VCaP (cell line): ENCODE measurements around the gene CRYBB3.

Experiments
- H3K27ac ChIP-seq: fragments of 450-650 bp; 2 replicates; pipeline ENCODE4 v1.5.1; 2017
- TF ChIP-seq, protein P1 (sequence below): fragments of 450-650 bp; conservative IDR thresholded peaks from 2 replicates; pipeline ENCODE4 v1.5.1; 2017; ENCODE audit warnings: mild to moderate bottlenecking, moderate library complexity

Gene CRYBB3

DNA sequence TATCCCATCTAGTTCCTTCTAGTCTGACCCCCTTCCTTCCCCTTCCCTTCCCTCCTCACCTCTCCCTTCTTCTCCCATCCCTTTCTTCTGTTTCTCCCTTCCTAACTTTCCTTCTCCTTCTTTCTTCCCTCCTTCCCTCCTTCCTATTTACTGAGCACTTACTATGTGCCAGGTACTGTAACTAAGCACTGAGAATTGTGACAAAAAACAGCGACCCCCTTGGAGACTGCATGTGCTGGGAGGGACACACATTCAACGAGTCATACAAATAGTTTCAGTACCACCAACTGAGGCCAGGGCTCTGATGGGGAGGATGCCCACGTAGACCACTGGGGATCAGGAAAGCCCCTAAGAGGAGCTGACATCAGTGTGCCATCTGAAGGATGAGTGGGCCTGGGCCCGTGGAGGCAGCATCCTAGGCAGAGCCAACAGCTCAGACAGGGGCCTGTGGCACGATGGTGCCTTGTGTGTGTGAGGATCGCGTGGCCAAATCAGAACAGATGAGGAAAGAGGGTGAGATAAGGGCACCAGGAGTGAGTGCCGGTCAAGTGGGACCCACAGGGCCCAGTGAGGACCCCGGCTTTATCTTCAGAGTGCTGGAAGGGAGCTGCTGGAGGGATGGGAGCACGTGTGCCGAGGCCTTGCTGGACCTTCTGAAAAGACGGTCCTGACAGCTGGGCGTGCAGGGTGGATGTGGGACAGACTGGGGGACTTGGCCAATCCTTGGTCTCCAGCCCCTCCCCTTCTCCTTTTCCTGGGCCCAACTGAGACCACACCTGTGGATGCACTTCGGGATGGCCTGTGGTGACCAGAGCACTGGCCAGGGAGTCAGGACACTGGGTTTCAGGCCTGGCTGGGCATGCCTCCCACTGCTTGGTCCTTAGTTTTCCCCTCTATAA lies 38.4 kb upstream of the CRYBB3 start:
- TF ChIP-seq, protein P1, sequence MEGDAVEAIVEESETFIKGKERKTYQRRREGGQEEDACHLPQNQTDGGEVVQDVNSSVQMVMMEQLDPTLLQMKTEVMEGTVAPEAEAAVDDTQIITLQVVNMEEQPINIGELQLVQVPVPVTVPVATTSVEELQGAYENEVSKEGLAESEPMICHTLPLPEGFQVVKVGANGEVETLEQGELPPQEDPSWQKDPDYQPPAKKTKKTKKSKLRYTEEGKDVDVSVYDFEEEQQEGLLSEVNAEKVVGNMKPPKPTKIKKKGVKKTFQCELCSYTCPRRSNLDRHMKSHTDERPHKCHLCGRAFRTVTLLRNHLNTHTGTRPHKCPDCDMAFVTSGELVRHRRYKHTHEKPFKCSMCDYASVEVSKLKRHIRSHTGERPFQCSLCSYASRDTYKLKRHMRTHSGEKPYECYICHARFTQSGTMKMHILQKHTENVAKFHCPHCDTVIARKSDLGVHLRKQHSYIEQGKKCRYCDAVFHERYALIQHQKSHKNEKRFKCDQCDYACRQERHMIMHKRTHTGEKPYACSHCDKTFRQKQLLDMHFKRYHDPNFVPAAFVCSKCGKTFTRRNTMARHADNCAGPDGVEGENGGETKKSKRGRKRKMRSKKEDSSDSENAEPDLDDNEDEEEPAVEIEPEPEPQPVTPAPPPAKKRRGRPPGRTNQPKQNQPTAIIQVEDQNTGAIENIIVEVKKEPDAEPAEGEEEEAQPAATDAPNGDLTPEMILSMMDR: no peak
- H3K27ac ChIP-seq: no peak overlapping the region

DNA sequence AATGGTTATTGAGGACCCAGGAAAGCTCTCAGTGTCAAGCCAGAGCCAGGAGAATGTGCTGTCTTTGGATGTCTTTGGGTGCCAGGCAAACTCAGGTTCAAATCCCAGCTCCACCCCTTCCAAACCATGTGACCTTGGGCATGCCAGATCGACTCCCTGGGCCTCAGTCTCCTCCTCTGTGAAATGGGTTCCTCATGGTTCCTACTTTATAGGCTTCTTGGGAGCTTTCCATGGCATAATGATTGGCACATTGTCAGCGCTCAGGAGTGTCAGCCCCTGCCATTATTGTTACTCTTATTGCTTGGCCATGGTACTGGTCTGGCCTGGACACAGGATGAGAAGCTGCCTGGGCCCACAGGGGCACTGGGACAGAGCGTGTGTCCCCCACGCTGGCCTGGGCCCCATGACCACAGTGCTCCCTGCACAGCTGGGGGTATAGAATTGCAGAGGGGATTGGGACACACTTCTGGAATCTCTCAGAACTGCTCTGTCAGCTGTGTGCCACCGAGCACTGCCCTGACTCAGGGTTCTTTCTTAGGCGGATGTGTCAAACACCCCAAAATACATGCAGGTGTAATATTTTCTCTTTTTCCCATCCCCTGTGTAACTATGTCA lies 37.6 kb upstream of the CRYBB3 start:
- TF ChIP-seq, protein P1: no peak
- H3K27ac ChIP-seq: no peak overlapping the region

DNA sequence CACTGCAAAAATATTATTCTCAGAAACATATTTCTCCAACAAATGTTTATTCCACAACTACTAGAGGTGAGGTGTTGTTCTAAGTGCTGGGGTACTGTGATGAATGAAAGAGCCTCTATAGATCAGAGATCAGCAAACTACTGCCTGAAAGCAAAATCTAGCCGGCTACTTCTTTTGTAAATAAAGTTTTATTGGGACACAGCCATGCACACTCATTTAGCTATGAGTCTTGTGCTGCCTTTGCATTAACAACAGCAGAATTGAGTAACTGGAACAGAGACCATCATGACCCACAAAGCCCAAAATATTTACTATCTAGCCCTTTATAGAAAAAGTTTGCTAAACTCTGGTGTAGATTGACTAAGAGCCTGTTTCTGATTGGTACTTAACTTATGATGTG lies 37.1 kb upstream of the CRYBB3 start:
- TF ChIP-seq, protein P1: no peak
- no peak overlapping the region for H3K27ac ChIP-seq

DNA sequence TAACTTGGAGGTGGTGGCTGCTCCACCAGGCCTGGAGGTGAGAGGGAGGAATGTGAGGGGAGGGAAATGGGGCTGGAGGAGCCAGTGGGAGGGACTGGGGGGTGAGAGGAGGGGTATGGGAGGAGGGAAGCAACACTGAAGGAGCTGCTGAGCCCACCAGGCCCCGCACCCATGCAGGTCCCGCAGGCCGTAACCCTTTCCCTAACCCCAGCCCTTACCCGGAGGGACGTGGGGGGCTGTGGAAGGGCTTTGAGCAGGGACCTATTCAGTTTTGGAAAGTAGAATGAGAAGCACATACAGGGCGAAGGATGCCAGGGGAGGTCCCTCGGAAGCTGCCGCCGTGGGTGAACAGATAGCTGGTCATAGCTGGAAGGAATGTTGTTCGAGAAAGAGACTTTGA lies 33.9 kb upstream of the CRYBB3 start:
- H3K27ac ChIP-seq: no peak overlapping the region
- TF ChIP-seq, protein P1: no peak

DNA sequence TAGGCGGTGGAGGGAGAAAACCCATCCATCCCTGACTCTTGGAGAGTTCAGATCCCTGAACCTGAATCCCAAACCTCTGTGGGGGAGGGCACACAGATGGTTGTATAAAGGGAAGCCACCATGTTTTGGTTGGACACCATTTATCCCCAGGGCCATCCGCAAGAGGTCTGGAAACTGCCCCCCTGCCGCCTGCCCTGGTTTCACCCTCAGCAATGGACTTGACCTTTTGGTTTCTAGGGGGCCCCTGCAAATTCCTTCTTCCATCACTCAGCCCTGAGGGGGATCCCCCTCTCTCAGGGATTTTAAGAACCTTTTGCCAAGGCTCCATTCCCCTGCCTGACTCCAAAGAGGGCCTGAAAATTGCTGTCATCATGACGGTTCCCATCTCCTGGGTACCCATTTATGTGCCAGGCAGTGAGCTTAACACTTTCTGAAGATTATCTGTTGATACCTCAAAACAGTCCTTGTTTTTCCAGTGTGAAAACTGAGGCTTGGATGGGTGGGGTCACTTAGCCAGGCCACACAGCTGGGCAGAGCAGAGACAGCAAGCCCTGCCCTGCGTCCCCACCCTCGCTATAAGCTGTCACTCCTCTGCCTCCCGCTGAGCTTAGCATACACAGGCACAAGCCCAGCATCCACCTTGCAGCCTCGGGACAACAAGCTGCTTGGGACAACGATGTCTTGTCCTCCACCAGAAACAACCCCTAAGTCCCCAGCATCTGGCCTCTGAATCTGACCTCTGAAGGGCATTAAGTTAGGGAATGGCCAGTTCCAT lies 33.2 kb upstream of the CRYBB3 start:
- no peak overlapping the region for H3K27ac ChIP-seq
- TF ChIP-seq, protein P1: no peak

DNA sequence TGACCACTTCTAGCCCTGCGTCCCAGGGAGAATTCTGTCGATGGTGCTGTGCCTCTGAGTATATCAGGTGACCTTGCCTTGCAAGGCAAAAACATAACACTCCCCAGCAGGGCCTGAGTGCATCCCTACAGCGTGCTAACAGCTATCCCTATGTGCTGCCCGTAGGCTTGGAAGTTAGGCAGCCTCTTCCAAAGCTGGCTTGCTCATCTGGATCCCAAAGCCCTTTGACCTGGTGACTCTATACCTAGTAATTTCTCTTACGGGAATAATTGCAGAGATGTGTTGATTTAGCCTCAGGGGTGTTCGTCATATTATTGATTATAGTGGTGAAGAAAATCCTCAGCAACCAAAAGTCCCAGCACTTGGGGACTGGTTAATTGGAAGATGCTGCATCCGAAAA lies 32.6 kb upstream of the CRYBB3 start:
- TF ChIP-seq, protein P1: no peak
- H3K27ac ChIP-seq: no peak overlapping the region
